K562 (cell line): Measurements from ENCODE around the gene PPP4R1. TPM values are rescaled to one million over a fixed set of nuclear protein-coding genes. Genes with fewer than 3 reads are reported as not detected.

Source experiments
- ATAC-seq: fragments of 200-7000 bp; cut with Tn5 transposase; 3 replicates; pipeline ENCODE4 v1.9.1; 2020; ENCODE audit warnings: moderate library complexity
- BruUV-seq: library from RNA; stranded (reverse); fragments of 400-500 nt; replicated peaks from 2 replicates; lab custom pipeline; 2021; lab: Mats Ljungman, UMichigan
- CTCF ChIA-PET: fragments of 300-600 bp; formaldehyde crosslinking; extraction: SDS; loops from one replicate; lab custom pipeline; 2021; ENCODE audit warnings: low intra/inter-chr PET ratio; lab: Yijun Ruan, JAX
- POLR2A ChIA-PET: fragments of 300-600, 350-650 bp; sonication (Branson Sonifier 250); formaldehyde crosslinking; extraction: SDS; loops from one replicate; lab custom pipeline; 2021; ENCODE audit warnings: antibody characterized with exemption, inconsistent platforms; lab: Yijun Ruan, JAX
- DNase-seq, 4 experiments: peaks; one replicate each; pipeline versions ENCODE4 v3.0.0 to v3.0.0-alpha.2; 2011 to 2018; ENCODE audit warnings: low spot score in 3 of 4, mixed read lengths in 3 of 4; ENCODE audit errors: extremely low read depth in 1 of 4
- FAIRE-seq: peaks from 2 replicates; lab custom pipeline; 2011; peaks lifted over from hg19 to GRCh38; lab: Jason Lieb, UNC
- H2AFZ ChIP-seq: 2 replicates; pipeline ENCODE4 v1.6.0; 2011; ENCODE audit warnings: low read depth, low read length, control low read depth, inconsistent platforms
- H3K27ac ChIP-seq: fragments of 200-600 bp; 3 replicates; pipeline ENCODE4 v1.8.0; 2011; ENCODE audit warnings: low read depth, mild to moderate bottlenecking, control low read depth, inconsistent platforms, low read length, moderate library complexity, mixed read lengths; ENCODE audit errors: extremely low read depth
- H3K27me3 ChIP-seq, 2 experiments: fragments of 300-600 bp in 1 of 2; 2 replicates in 1 of 2; 3 replicates in 1 of 2; pipeline versions ENCODE4 v1.6.0 to v1.8.0; 2011; ENCODE audit warnings: inconsistent platforms in 2 of 2, low read length in 2 of 2, mild to moderate bottlenecking in 1 of 2, mixed read lengths in 1 of 2, moderate library complexity in 1 of 2; ENCODE audit not compliant: control insufficient read depth in 2 of 2, insufficient read depth in 2 of 2
- H3K36me3 ChIP-seq: fragments of 300-600 bp; 3 replicates; pipeline ENCODE4 v1.8.0; 2011; ENCODE audit warnings: mild to moderate bottlenecking, low read length, inconsistent platforms; ENCODE audit not compliant: control insufficient read depth, insufficient read depth
- H3K4me1 ChIP-seq, 2 experiments: fragments of 200-600 bp in 1 of 2; replicated peaks in 1 of 2; 2 replicates in 1 of 2; 3 replicates in 1 of 2; pipeline versions ENCODE4 v1.5.1 to v1.8.0; 2011; ENCODE audit warnings: inconsistent platforms in 2 of 2, low read length in 2 of 2, mild to moderate bottlenecking in 1 of 2, mixed read lengths in 1 of 2, moderate library complexity in 1 of 2; ENCODE audit not compliant: control insufficient read depth in 2 of 2, insufficient read depth in 2 of 2
- H3K4me2 ChIP-seq: 2 replicates; pipeline ENCODE4 v1.6.1; 2011; ENCODE audit warnings: low read length, control low read depth, inconsistent platforms, mixed read lengths; ENCODE audit not compliant: insufficient read depth
- H3K4me3 ChIP-seq: fragments of 200-600 bp; sonication (generic), shearing (Covaris generic); 2 replicates; pipeline ENCODE4 v1.5.1; 2016; ENCODE audit warnings: control low read depth, inconsistent platforms
- H3K79me2 ChIP-seq: fragments of 200-600 bp; 3 replicates; pipeline ENCODE4 v1.8.0; 2011; ENCODE audit warnings: low read length, inconsistent platforms; ENCODE audit not compliant: control insufficient read depth, insufficient read depth
- H3K9ac ChIP-seq, 2 experiments: 2 replicates each; pipeline versions ENCODE4 v1.6.0 to v1.6.1; 2011; ENCODE audit warnings: low read depth in 2 of 2, low read length in 2 of 2, control low read depth in 1 of 2, inconsistent platforms in 1 of 2, mild to moderate bottlenecking in 1 of 2, mixed read lengths in 1 of 2; ENCODE audit not compliant: insufficient read depth in 1 of 2
- H3K9me1 ChIP-seq: one replicate; pipeline ENCODE4 v1.6.0; 2011; ENCODE audit warnings: inconsistent platforms, mild to moderate bottlenecking, low read length, moderate library complexity; ENCODE audit not compliant: control insufficient read depth, insufficient read depth
- H3K9me3 ChIP-seq: replicated peaks from 2 replicates; pipeline ENCODE4 v1.5.1; 2011; ENCODE audit warnings: low read depth, low read length, inconsistent platforms; ENCODE audit not compliant: control insufficient read depth, insufficient read depth
- H4K20me1 ChIP-seq: replicated peaks from 2 replicates; pipeline ENCODE4 v1.6.1; 2011; ENCODE audit warnings: low read length, inconsistent platforms, mixed read lengths; ENCODE audit not compliant: control insufficient read depth, insufficient read depth
- HNRNPK ChIP-seq: fragments of 200-400 bp; formaldehyde crosslinking; IDR thresholded peaks from one replicate; pipeline ENCODE4 v1.6.1; 2018; ENCODE audit warnings: mild to moderate bottlenecking, low read depth, low read length; ENCODE audit not compliant: poor library complexity, severe bottlenecking
- NFATC3 ChIP-seq: fragments of 450-650 bp; IDR thresholded peaks from 2 replicates; pipeline ENCODE4 v1.6.1; 2017; ENCODE audit warnings: mild to moderate bottlenecking
- TCF3 ChIP-seq: sonication (generic); formaldehyde crosslinking; IDR thresholded peaks from 2 replicates; pipeline ENCODE4 v1.4.0; 2020; ENCODE audit warnings: mild to moderate bottlenecking, missing genetic modification reagents
- ZSCAN29 ChIP-seq: fragments of 450-650 bp; IDR thresholded peaks from 2 replicates; pipeline ENCODE4 v1.6.1; 2017
- WGBS: fragments of 100-300 bp; shearing (Covaris generic); methylation state at CpG from one replicate; pipeline ENCODE4 v1.1.6; 2016; ENCODE audit warnings: low coverage, mixed read lengths; ENCODE audit not compliant: insufficient coverage; ENCODE audit errors: missing lambda C conversion rate; 5-methylcytosine and 5-hydroxymethylcytosine counted together
- in situ Hi-C: fragments of 300-500 bp; cut with MboI; formaldehyde crosslinking; loops from 4 replicates; pipeline ENCODE4 v1.15.0; 2018; ENCODE audit warnings: inconsistent platforms, mixed read lengths
- intact Hi-C: fragments of 100-400 bp; cut with micrococcal nuclease; formaldehyde crosslinking; loops from 2 replicates; pipeline ENCODE4 v1.14.2; 2022
- polyA plus RNA-seq, 8 experiments: library from polyadenylated mRNA; depleted of rRNA in 4 of 8; stranded (reverse) in 5 of 8; unstranded in 3 of 8; fragments of >200 nt; fragmentation: Nextera tagmentation in 2 of 8; fragmentation: Illumina TruSeq in 1 of 8; extraction: Ambion mirVana in 2 of 8; extraction: Trizol in 1 of 8; gene quantifications; 2 replicates each; pipeline versions ENCODE4 v1.2.1 to v1.2.3, GENCODE V29; 2011 to 2014; ENCODE audit warnings: inconsistent platforms in 1 of 8, missing spikeins in 1 of 8
- total RNA-seq, 7 experiments: library from RNA; depleted of rRNA in 6 of 7; stranded (reverse); fragments of >200 nt in 6 of 7; fragmentation: Illumina TruSeq in 2 of 7; extraction: Trizol in 2 of 7; gene quantifications; 2 replicates each; pipeline versions ENCODE4 v1.2.1 to v1.2.3, GENCODE V29; 2011 to 2021; ENCODE audit warnings: low replicate concordance in 1 of 7
- TF ChIP-seq, protein P1 (sequence below), 2 experiments: fragments of 150-350 bp in 1 of 2; IDR thresholded peaks; 2 replicates each; pipeline ENCODE4 v1.6.1; 2012 to 2016; ENCODE audit warnings: low read depth in 2 of 2, low read length in 2 of 2, mild to moderate bottlenecking in 1 of 2, moderate library complexity in 1 of 2
- TF ChIP-seq, protein P2 (sequence below): fragments of 450-650 bp; formaldehyde crosslinking; IDR thresholded peaks from 2 replicates; pipeline ENCODE4 v1.4.0; 2022; ENCODE audit warnings: missing genetic modification characterization

Gene PPP4R1
- total and polyA plus RNA-seq, 9 of the 15 experiments (the other 6 are each of a cell fraction or from before 2014, with no cell fraction given) = 23.5 to 136 (median 84.5) TPM

DNA sequence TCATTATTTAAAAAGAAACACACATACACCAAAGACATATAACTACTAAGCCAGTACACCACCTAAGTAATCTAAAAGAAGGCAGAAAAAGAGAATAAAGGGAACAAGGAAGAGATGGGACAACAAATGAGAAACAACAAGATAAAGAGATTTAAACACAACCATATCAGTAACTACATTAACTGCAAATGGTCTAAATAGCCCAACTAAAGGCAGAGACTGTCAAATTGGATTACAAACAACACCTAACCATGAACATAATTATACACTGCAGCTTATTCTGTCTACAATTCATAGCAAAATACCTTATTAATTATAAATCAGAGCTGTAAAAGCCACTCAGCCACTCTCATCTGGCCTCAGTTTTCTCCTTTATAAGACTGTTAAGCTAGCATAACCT lies 15.0 kb downstream of the PPP4R1 start (continued):
- TF ChIP-seq, protein P1, sequence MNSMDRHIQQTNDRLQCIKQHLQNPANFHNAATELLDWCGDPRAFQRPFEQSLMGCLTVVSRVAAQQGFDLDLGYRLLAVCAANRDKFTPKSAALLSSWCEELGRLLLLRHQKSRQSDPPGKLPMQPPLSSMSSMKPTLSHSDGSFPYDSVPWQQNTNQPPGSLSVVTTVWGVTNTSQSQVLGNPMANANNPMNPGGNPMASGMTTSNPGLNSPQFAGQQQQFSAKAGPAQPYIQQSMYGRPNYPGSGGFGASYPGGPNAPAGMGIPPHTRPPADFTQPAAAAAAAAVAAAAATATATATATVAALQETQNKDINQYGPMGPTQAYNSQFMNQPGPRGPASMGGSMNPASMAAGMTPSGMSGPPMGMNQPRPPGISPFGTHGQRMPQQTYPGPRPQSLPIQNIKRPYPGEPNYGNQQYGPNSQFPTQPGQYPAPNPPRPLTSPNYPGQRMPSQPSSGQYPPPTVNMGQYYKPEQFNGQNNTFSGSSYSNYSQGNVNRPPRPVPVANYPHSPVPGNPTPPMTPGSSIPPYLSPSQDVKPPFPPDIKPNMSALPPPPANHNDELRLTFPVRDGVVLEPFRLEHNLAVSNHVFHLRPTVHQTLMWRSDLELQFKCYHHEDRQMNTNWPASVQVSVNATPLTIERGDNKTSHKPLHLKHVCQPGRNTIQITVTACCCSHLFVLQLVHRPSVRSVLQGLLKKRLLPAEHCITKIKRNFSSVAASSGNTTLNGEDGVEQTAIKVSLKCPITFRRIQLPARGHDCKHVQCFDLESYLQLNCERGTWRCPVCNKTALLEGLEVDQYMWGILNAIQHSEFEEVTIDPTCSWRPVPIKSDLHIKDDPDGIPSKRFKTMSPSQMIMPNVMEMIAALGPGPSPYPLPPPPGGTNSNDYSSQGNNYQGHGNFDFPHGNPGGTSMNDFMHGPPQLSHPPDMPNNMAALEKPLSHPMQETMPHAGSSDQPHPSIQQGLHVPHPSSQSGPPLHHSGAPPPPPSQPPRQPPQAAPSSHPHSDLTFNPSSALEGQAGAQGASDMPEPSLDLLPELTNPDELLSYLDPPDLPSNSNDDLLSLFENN (IDR thresholded peaks at IDR 0.05; ENCODE audit: low read depth in 2 of 2, low read length in 2 of 2) = no peak
- TF ChIP-seq NFATC3 (no peak), HNRNPK (no peak)

DNA sequence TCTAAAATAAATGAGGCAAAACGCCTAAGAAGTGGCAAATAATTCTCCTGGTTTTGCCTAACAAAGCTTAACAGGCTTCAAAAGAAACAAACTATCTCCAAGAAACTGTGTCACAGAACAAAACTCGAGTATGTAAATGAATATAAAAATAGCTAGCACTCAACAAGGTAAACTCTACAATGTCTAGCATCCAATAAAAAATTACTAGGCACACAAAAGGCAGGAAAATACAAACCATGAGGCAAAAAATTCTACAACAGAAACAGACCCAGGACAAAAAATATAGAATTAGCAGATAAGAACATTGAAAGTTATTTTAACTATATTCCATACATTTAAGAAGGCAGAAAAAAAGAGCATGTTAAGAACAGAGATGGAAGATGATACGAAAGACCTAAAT lies 16.8 kb downstream of the PPP4R1 start:
- Histone ChIP-seq H3K27me3 (no peaks in the 10 kb centered on the region), H3K9ac (no peak overlapping the region), H3K4me3 (no peak overlapping the region), H3K9me3 (peaks cover 3% of the 10 kb centered on the region; the same call in 1 of the 2 replicates), H3K9me1 (no peaks in the 10 kb centered on the region), H2AFZ (no peak overlapping the region), H3K4me1 (no peaks in the 10 kb centered on the region; a peak in 1 of 5 replicates), H3K36me3 (peaks cover 20% of the 10 kb centered on the region), H3K79me2 (peaks cover 86% of the 10 kb centered on the region), H4K20me1 (no peaks in the 10 kb centered on the region), H3K27ac (no peak overlapping the region), H3K4me2 (no peak overlapping the region)
- CTCF ChIA-PET = no interaction called here
- no peak for TF ChIP-seq TCF3 (CRISPR knock-in tag)
- TF ChIP-seq, protein P2, sequence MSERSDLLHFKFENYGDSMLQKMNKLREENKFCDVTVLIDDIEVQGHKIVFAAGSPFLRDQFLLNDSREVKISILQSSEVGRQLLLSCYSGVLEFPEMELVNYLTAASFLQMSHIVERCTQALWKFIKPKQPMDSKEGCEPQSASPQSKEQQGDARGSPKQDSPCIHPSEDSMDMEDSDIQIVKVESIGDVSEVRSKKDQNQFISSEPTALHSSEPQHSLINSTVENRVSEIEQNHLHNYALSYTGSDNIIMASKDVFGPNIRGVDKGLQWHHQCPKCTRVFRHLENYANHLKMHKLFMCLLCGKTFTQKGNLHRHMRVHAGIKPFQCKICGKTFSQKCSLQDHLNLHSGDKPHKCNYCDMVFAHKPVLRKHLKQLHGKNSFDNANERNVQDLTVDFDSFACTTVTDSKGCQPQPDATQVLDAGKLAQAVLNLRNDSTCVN = no peak
- TF ChIP-seq HNRNPK = no peak
- no peak for TF ChIP-seq ZSCAN29
- 40% methylated on average over 3 of the region's 3 CpGs for WGBS
- intact Hi-C loops = no loop called here
- DNase-seq = no peak
- no peak for FAIRE-seq
- no peak for ATAC-seq
- POLR2A ChIA-PET = interaction anchor here (0.9 to 6.9 kb wide), 8 partner anchors 10 to 41 kb away, joined by 3 to 41 read pairs (median 3); partner anchors contain the start of gene PPP4R1
- BruUV-seq = no TSS peak
- in situ Hi-C loops = no loop called here
